DND-41 (cell line): Measurements from ENCODE around the gene NTSR1.

Source experiments
- ATAC-seq: fragments of 200-7000 bp; cut with Tn5 transposase; 3 replicates; pipeline ENCODE4 v1.9.1; 2021; ENCODE audit warnings: low read depth; ENCODE audit not compliant: insufficient read depth
- DNase-seq: peaks from one replicate; pipeline ENCODE4 v3.0.0-alpha.2; 2020
- H2AFZ ChIP-seq: 2 replicates; pipeline ENCODE4 v1.6.0; 2012; ENCODE audit warnings: low read depth, low read length
- H3K27ac ChIP-seq: 2 replicates; pipeline ENCODE4 v1.5.1; 2012; ENCODE audit warnings: low read length, inconsistent platforms
- H3K27me3 ChIP-seq: fragments of 200-600 bp; sonication (generic); 2 replicates; pipeline ENCODE4 v1.6.0; 2012; ENCODE audit warnings: low read length, mild to moderate bottlenecking, inconsistent platforms; ENCODE audit not compliant: insufficient read depth, poor library complexity
- H3K36me3 ChIP-seq: 2 replicates; pipeline ENCODE4 v1.5.1; 2012; ENCODE audit warnings: low read length, inconsistent platforms; ENCODE audit not compliant: insufficient read depth
- H3K4me1 ChIP-seq: 2 replicates; pipeline ENCODE4 v1.5.1; 2012; ENCODE audit warnings: mild to moderate bottlenecking, low read length; ENCODE audit not compliant: insufficient read depth
- H3K4me2 ChIP-seq: 2 replicates; pipeline ENCODE4 v1.6.0; 2012; ENCODE audit warnings: mild to moderate bottlenecking, moderate library complexity, low read length, inconsistent platforms; ENCODE audit not compliant: insufficient read depth
- H3K4me3 ChIP-seq, 2 experiments: fragments of 200-600 bp in 1 of 2; shearing (Covaris generic) in 1 of 2; 2 replicates each; pipeline ENCODE4 v1.5.1; 2012 to 2016; ENCODE audit warnings: inconsistent platforms in 2 of 2, low read length in 2 of 2, mild to moderate bottlenecking in 2 of 2, low read depth in 1 of 2, moderate library complexity in 1 of 2
- H3K79me2 ChIP-seq: 2 replicates; pipeline ENCODE4 v1.6.0; 2012; ENCODE audit warnings: low read length, inconsistent platforms; ENCODE audit not compliant: insufficient read depth
- H3K9ac ChIP-seq: 2 replicates; pipeline ENCODE4 v1.6.0; 2012; ENCODE audit warnings: low read depth, mild to moderate bottlenecking, inconsistent platforms, low read length, moderate library complexity
- H3K9me3 ChIP-seq: 2 replicates; pipeline ENCODE4 v1.5.1; 2012; ENCODE audit warnings: low read length, moderate library complexity, mild to moderate bottlenecking, inconsistent platforms; ENCODE audit not compliant: insufficient read depth, severe bottlenecking
- H4K20me1 ChIP-seq: 2 replicates; pipeline ENCODE4 v1.6.0; 2012; ENCODE audit warnings: low read length; ENCODE audit not compliant: insufficient read depth
- EZH2 ChIP-seq: IDR thresholded peaks from 3 replicates; pipeline ENCODE4 v1.6.1; 2012; ENCODE audit warnings: borderline replicate concordance, low read depth, mild to moderate bottlenecking, moderate library complexity, low read length, inconsistent platforms; ENCODE audit not compliant: severe bottlenecking
- TF ChIP-seq, protein P1 (sequence below): IDR thresholded peaks from 2 replicates; pipeline ENCODE4 v1.5.1; 2012; ENCODE audit warnings: borderline replicate concordance, low read length, moderate library complexity, mild to moderate bottlenecking; ENCODE audit not compliant: poor library complexity, severe bottlenecking; ENCODE audit errors: extremely low read depth

NTSR1 gene

GRCh38 chr20:62703853-62704228 is 4.8 kb upstream of the NTSR1 start:
- Histone ChIP-seq H3K27ac (no peak overlapping the region), H3K9me3 (no peaks in the 10 kb centered on the region), H3K79me2 (no peaks in the 10 kb centered on the region), H4K20me1 (peaks cover 27% of the 10 kb centered on the region; the same call in 1 of the 2 replicates), H3K27me3 (peaks cover 9% of the 10 kb centered on the region), H3K4me3 (no peak overlapping the region), H3K9ac (no peak overlapping the region), H3K4me2 (no peak overlapping the region), H3K36me3 (no peaks in the 10 kb centered on the region), H2AFZ (no peak overlapping the region), H3K4me1 (no peaks in the 10 kb centered on the region)
- ATAC-seq (no peak), DNase-seq (no peak)
- TF ChIP-seq, protein P1, sequence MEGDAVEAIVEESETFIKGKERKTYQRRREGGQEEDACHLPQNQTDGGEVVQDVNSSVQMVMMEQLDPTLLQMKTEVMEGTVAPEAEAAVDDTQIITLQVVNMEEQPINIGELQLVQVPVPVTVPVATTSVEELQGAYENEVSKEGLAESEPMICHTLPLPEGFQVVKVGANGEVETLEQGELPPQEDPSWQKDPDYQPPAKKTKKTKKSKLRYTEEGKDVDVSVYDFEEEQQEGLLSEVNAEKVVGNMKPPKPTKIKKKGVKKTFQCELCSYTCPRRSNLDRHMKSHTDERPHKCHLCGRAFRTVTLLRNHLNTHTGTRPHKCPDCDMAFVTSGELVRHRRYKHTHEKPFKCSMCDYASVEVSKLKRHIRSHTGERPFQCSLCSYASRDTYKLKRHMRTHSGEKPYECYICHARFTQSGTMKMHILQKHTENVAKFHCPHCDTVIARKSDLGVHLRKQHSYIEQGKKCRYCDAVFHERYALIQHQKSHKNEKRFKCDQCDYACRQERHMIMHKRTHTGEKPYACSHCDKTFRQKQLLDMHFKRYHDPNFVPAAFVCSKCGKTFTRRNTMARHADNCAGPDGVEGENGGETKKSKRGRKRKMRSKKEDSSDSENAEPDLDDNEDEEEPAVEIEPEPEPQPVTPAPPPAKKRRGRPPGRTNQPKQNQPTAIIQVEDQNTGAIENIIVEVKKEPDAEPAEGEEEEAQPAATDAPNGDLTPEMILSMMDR = no peak
- no peak for TF ChIP-seq EZH2

DNA sequence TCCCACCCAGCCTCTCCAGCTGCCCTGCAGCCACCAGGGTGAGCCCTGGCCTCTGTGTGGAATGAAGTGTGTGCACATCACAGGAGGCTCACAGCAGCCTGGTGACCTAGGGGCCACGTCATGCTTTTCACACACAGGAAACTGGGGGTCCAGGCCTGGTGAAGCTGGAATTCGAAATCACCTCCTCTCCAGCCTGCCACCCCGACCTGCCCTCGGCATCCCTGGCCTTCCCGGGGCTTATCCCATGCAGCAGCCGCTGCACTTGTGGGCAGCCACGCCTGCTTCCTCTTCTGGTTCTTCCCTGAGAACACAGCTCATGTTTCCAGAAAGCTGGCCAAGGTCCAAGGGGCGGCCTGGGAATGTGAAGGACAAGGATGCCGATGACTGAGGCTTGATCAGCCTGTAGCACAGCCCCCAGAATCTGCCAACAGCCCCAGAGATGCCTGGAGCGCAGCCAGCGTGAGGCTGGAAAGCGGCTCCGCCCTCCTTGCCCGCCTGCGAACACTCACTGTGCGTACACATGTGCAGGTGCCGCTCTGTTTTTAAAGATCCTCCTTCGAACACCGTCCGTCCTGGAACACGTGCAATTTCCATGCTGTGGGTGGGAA is 4.2 kb upstream of the NTSR1 start:
- H2AFZ ChIP-seq = no peak overlapping the region
- no peak overlapping the region for H3K9ac ChIP-seq
- no peak for ATAC-seq
- H3K27ac ChIP-seq = no peak overlapping the region
- no peak overlapping the region for H3K4me3 ChIP-seq
- no peak for TF ChIP-seq EZH2
- no peak for DNase-seq
- H3K36me3 ChIP-seq = no peaks in the 10 kb centered on the region
- no peaks in the 10 kb centered on the region for H3K9me3 ChIP-seq
- H3K27me3 ChIP-seq = peaks cover 9% of the 10 kb centered on the region
- no peaks in the 10 kb centered on the region for H3K4me1 ChIP-seq
- H3K79me2 ChIP-seq = no peaks in the 10 kb centered on the region
- H4K20me1 ChIP-seq = peaks cover 27% of the 10 kb centered on the region; the same call in 1 of the 2 replicates
- no peak overlapping the region for H3K4me2 ChIP-seq

GRCh38 chr20:62705627-62706026 is 3.0 kb upstream of the NTSR1 start:
- Histone ChIP-seq H3K27ac (no peak overlapping the region), H3K4me1 (no peaks in the 10 kb centered on the region)

DNA sequence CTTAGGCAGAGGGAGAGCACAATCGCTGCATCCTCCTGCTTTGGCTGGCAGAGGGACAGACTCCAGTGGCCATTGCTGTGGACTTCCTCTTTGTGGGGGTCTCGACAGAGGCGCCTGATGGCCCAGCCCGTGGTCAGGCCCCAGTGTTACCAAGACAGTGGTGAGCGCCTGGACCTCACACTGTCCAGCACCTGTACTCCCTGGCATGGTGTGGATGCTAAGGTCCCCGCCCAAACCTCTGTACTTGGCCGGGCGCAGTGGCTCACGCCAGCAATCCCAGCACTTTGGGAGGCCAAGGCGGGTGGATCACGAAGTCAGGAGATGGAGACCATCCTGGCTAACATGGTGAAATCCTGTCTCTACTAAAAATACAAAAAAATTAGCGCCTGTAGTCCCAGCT is 2.3 kb upstream of the NTSR1 start:
- no peak overlapping the region for H3K4me2 ChIP-seq
- H3K9me3 ChIP-seq = no peaks in the 10 kb centered on the region
- H4K20me1 ChIP-seq = peaks cover 27% of the 10 kb centered on the region; the same call in 1 of the 2 replicates
- ATAC-seq (no peak), DNase-seq (no peak)
- no peak overlapping the region for H3K9ac ChIP-seq
- H3K27ac ChIP-seq = no peak overlapping the region
- H3K4me3 ChIP-seq = no peak overlapping the region
- TF ChIP-seq, protein P1 = no peak
- no peak for TF ChIP-seq EZH2
- no peak overlapping the region for H2AFZ ChIP-seq
- H3K79me2 ChIP-seq = no peaks in the 10 kb centered on the region
- H3K4me1 ChIP-seq = no peaks in the 10 kb centered on the region
- H3K27me3 ChIP-seq = peaks cover 8% of the 10 kb centered on the region
- no peaks in the 10 kb centered on the region for H3K36me3 ChIP-seq

More at GRCh38 chr20:62705627-62706026, 3.0 kb upstream of the NTSR1 start:
- no peak overlapping the region for H3K4me3 ChIP-seq
- no peaks in the 10 kb centered on the region for H3K9me3 ChIP-seq
- ATAC-seq (no peak), DNase-seq (no peak)
- TF ChIP-seq, protein P1 = no peak
- no peak for TF ChIP-seq EZH2
- no peak overlapping the region for H2AFZ ChIP-seq
- H3K27me3 ChIP-seq = peaks cover 7% of the 10 kb centered on the region
- no peak overlapping the region for H3K4me2 ChIP-seq
- no peaks in the 10 kb centered on the region for H3K36me3 ChIP-seq
- peaks cover 27% of the 10 kb centered on the region; the same call in 1 of the 2 replicates for H4K20me1 ChIP-seq
- no peaks in the 10 kb centered on the region for H3K79me2 ChIP-seq
- no peak overlapping the region for H3K9ac ChIP-seq
